Measurements from ENCODE around the gene KBTBD3. TPM values are rescaled to one million over a fixed set of nuclear protein-coding genes. Genes with fewer than 3 reads are reported as not detected.

The KBTBD3 gene
- total RNA-seq, 1 donor from 2014 or later = 8.9 TPM

- Mint-ChIP-seq H3K27ac (ENCODE audit: unreplicated experiment) (no peak overlapping the region), H3K9me3 (ENCODE audit: unreplicated experiment) (no peaks in the 10 kb centered on the region), H3K36me3 (ENCODE audit: unreplicated experiment) (no peaks in the 10 kb centered on the region), H3K4me1 (ENCODE audit: low read depth, unreplicated experiment) (no peaks in the 10 kb centered on the region), H3K4me3 (ENCODE audit: unreplicated experiment) (no peak overlapping the region), H3K27me3 (ENCODE audit: unreplicated experiment) (no peaks in the 10 kb centered on the region)
- no peak for TF ChIP-seq CTCF (IDR thresholded peaks at IDR 0.05; ENCODE audit: partially characterized antibody, unreplicated experiment)
- DNase-seq = no peak
Measured at GRCh38 chr11:106101370-106101769, 24.2 kb upstream of the KBTBD3 start.

DNA sequence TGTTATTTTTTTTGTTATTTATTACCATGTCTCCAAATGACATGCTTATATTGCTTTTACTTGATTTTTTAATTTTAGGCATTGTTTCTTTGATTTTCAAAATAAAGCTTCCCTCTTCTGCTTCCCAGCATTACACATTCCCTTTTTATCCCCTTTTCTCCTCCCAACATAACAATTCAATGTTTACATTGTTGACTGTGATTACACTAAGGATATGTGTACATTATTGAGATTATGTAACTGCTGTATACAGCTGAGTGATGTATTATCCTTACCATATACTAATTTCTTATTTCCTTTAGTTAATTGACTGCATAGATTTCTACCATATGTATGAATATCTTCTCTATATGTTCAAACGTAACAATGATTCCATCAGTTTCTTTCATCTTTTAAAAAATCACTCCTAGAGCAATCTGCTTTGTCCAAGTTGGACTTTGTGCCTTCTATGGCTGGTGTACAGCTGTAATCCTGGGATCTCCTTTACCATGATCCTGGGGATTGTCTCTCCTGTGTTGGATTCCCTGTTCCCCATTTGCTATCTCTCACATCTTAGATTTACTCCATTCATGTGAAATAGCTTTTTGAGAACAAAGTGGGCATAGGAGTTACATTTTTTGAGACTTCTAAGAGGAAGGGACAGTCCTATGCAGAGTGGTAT lies 21.9 kb upstream of the KBTBD3 start:
- no peak for DNase-seq
- no peak overlapping the region for H3K27ac Mint-ChIP-seq (ENCODE audit: unreplicated experiment)
- H3K4me1 Mint-ChIP-seq (ENCODE audit: low read depth, unreplicated experiment) = no peaks in the 10 kb centered on the region
- no peaks in the 10 kb centered on the region for H3K36me3 Mint-ChIP-seq (ENCODE audit: unreplicated experiment)
- H3K9me3 Mint-ChIP-seq (ENCODE audit: unreplicated experiment) = no peaks in the 10 kb centered on the region
- no peaks in the 10 kb centered on the region for H3K27me3 Mint-ChIP-seq (ENCODE audit: unreplicated experiment)
- H3K4me3 Mint-ChIP-seq (ENCODE audit: unreplicated experiment) = no peak overlapping the region
- TF ChIP-seq CTCF (IDR thresholded peaks at IDR 0.05; ENCODE audit: partially characterized antibody, unreplicated experiment) = no peak

DNA sequence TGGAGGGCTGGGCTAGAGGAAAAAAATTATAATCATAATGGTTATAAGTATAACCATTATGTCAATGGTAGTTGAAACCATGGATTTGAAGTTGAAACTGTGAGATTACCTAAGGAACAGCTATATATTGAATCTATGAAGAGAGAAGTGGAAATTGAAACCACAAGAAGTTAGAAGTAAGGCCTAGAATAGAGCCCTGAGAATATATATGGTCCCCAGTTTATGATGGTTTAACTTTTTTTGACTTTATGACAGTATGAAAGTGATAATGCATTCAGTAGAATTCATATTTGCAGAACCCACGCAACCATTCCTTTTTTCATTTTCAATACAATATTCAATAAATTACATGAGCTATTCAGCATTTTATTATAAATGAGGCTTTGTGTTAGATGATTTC lies 15.3 kb upstream of the KBTBD3 start:
- H3K36me3 Mint-ChIP-seq (ENCODE audit: unreplicated experiment) = no peaks in the 10 kb centered on the region
- H3K27me3 Mint-ChIP-seq (ENCODE audit: unreplicated experiment) = no peaks in the 10 kb centered on the region
- H3K27ac Mint-ChIP-seq (ENCODE audit: unreplicated experiment) = no peak overlapping the region
- no peak for TF ChIP-seq CTCF (IDR thresholded peaks at IDR 0.05; ENCODE audit: partially characterized antibody, unreplicated experiment)
- no peak overlapping the region for H3K4me3 Mint-ChIP-seq (ENCODE audit: unreplicated experiment)
- no peaks in the 10 kb centered on the region for H3K9me3 Mint-ChIP-seq (ENCODE audit: unreplicated experiment)
- H3K4me1 Mint-ChIP-seq (ENCODE audit: low read depth, unreplicated experiment) = peaks cover 12% of the 10 kb centered on the region
- DNase-seq = no peak

DNA sequence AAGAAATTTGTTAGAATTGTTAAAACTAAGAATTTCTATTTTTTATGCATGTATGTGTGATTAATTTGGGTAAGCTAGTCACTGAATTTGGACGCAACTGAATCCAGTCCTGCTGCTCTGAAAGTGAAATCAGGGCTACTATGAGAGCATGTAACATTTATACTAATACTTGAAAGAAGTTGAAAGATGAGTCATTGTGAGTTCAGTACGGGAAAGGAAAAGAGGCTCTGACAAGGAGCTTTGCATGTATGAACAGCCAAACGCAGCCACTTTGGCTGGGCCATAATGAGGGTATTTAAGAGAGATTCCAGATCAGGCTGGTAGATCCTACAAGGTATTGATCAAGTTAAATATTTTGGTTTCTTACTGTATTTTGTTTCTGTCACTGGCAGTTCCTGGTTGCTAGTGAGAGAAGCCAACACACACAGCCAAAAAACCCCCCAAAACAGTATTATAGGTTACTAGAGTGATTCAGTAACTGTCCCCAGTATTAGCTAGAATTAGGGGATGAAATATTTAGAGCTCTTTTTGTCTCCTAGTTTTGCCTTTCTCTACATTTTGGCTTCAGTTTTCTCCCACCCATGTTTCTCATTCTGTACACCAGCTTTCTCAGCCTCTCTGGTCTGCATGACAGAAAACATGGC lies 14.5 kb upstream of the KBTBD3 start:
- H3K27ac Mint-ChIP-seq (ENCODE audit: unreplicated experiment) = no peak overlapping the region
- H3K27me3 Mint-ChIP-seq (ENCODE audit: unreplicated experiment) = no peaks in the 10 kb centered on the region
- TF ChIP-seq CTCF (IDR thresholded peaks at IDR 0.05; ENCODE audit: partially characterized antibody, unreplicated experiment) = no peak
- H3K9me3 Mint-ChIP-seq (ENCODE audit: unreplicated experiment) = no peaks in the 10 kb centered on the region
- DNase-seq = no peak
- H3K36me3 Mint-ChIP-seq (ENCODE audit: unreplicated experiment) = no peaks in the 10 kb centered on the region
- no peak overlapping the region for H3K4me3 Mint-ChIP-seq (ENCODE audit: unreplicated experiment)
- H3K4me1 Mint-ChIP-seq (ENCODE audit: low read depth, unreplicated experiment) = peaks cover 15% of the 10 kb centered on the region

GRCh38 chr11:106088896-106089295 lies 11.7 kb upstream of the KBTBD3 start:
- Mint-ChIP-seq H3K4me3 (ENCODE audit: unreplicated experiment) (no peak overlapping the region), H3K27me3 (ENCODE audit: unreplicated experiment) (no peaks in the 10 kb centered on the region), H3K36me3 (ENCODE audit: unreplicated experiment) (no peaks in the 10 kb centered on the region), H3K27ac (ENCODE audit: unreplicated experiment) (no peak overlapping the region), H3K4me1 (ENCODE audit: low read depth, unreplicated experiment) (peaks cover 20% of the 10 kb centered on the region), H3K9me3 (ENCODE audit: unreplicated experiment) (no peaks in the 10 kb centered on the region)
- DNase-seq = no peak
- TF ChIP-seq CTCF (IDR thresholded peaks at IDR 0.05; ENCODE audit: partially characterized antibody, unreplicated experiment) = no peak

All from glutamatergic neuron (in vitro differentiated cells).